22Rv1 (cell line): ENCODE measurements around the gene KDM2A.
A peak's percentile ranks its signal among the peaks of the same experiment; 100 is the strongest.

Source experiments
- CTCF ChIP-seq: fragments of 450-650 bp; IDR thresholded peaks from 2 replicates; pipeline ENCODE4 v1.5.1; 2017; ENCODE audit warnings: mild to moderate bottlenecking
- ZFX ChIP-seq: fragments of 450-650 bp; IDR thresholded peaks from 2 replicates; pipeline ENCODE4 v1.6.1; 2017; ENCODE audit warnings: antibody characterized with exemption, borderline replicate concordance

GRCh38 chr11:67261640-67261945 lies 142.5 kb downstream of the KDM2A start:
- TF ChIP-seq CTCF (peak; percentile 63), ZFX (no peak)
